GM12801 (cell line): ENCODE measurements around the gene SMIM43.

Source experiments
- CTCF ChIP-seq: IDR thresholded peaks from one replicate; pipeline ENCODE4 v1.5.1; 2011; ENCODE audit warnings: control low read depth; ENCODE audit not compliant: insufficient read length; ENCODE audit errors: extremely low read depth

Gene SMIM43

GRCh38 chr4:121742794-121743193 lies 22.2 kb downstream of the SMIM43 start:
- no peak for TF ChIP-seq CTCF

GRCh38 chr4:121741751-121742150 lies 23.2 kb downstream of the SMIM43 start:
- no peak for TF ChIP-seq CTCF

- TF ChIP-seq CTCF = no peak
These were observed 24.1 kb downstream of the SMIM43 start for GRCh38 chr4:121740796-121741409.

GRCh38 chr4:121739575-121739974 lies 25.4 kb downstream of the SMIM43 start:
- no peak for TF ChIP-seq CTCF

- no peak for TF ChIP-seq CTCF
These were observed 26.0 kb downstream of the SMIM43 start for GRCh38 chr4:121738780-121739535.

GRCh38 chr4:121737846-121738554 lies 27.0 kb downstream of the SMIM43 start:
- TF ChIP-seq CTCF = no peak

- TF ChIP-seq CTCF = no peak
These were observed 28.1 kb downstream of the SMIM43 start for GRCh38 chr4:121736735-121737351.
